AG09309 (cell line): Measurements from ENCODE around the gene C19orf12.

Source experiments
- DNase-seq: peaks from one replicate; pipeline ENCODE4 v3.0.0-alpha.2; 2010; ENCODE audit warnings: low read depth
- H3K4me3 ChIP-seq: 2 replicates; pipeline ENCODE4 v1.5.1; 2011; ENCODE audit warnings: mild to moderate bottlenecking, low read depth, low read length, moderate library complexity; ENCODE audit not compliant: control insufficient read depth
- CTCF ChIP-seq: IDR thresholded peaks from 2 replicates; pipeline ENCODE4 v1.5.1; 2011; ENCODE audit warnings: mild to moderate bottlenecking, low read depth, low read length, inconsistent platforms; ENCODE audit not compliant: insufficient read depth, control insufficient read depth; ENCODE audit errors: missing control alignments

Gene C19orf12

GRCh38 chr19:29663861-29664752 is 51.0 kb downstream of the C19orf12 start:
- no peak for TF ChIP-seq CTCF

GRCh38 chr19:29662604-29663404 is 52.3 kb downstream of the C19orf12 start:
- no peak for TF ChIP-seq CTCF
- peak overlapping the region; percentile 9 for H3K4me3 ChIP-seq
- peak; percentile 83 for DNase-seq

More at GRCh38 chr19:29663861-29664752, 51.0 kb downstream of the C19orf12 start:
- DNase-seq: no peak
- H3K4me3 ChIP-seq: no peak overlapping the region

GRCh38 chr19:29662278-29662603 is 52.8 kb downstream of the C19orf12 start:
- TF ChIP-seq CTCF: no peak
- no peak for DNase-seq
- H3K4me3 ChIP-seq: peak overlapping the region; percentile 9

- no peak overlapping the region for H3K4me3 ChIP-seq
- DNase-seq: no peak
- TF ChIP-seq CTCF: no peak
Observed at GRCh38 chr19:29660835-29661234, 54.2 kb downstream of the C19orf12 start.

- TF ChIP-seq CTCF: no peak
- no peak overlapping the region for H3K4me3 ChIP-seq
- DNase-seq: no peak
Observed at GRCh38 chr19:29658221-29658991, 56.7 kb downstream of the C19orf12 start.

GRCh38 chr19:29655648-29656335 is 59.3 kb downstream of the C19orf12 start:
- TF ChIP-seq CTCF: no peak
- no peak overlapping the region for H3K4me3 ChIP-seq
- no peak for DNase-seq
